GM12874 (cell line): ENCODE data around the gene SUSD1.

Experiments
- CTCF ChIP-seq: IDR thresholded peaks from 2 replicates; pipeline ENCODE4 v1.5.1; 2011; ENCODE audit warnings: low read depth, mild to moderate bottlenecking, control low read depth, low read length, moderate library complexity; ENCODE audit not compliant: insufficient read depth

The SUSD1 gene

GRCh38 chr9:112002847-112003457, 172.1 kb downstream of the SUSD1 start:
- TF ChIP-seq CTCF, result no peak

- TF ChIP-seq CTCF, result no peak
These were observed 172.8 kb downstream of the SUSD1 start for GRCh38 chr9:112002131-112002846.

DNA sequence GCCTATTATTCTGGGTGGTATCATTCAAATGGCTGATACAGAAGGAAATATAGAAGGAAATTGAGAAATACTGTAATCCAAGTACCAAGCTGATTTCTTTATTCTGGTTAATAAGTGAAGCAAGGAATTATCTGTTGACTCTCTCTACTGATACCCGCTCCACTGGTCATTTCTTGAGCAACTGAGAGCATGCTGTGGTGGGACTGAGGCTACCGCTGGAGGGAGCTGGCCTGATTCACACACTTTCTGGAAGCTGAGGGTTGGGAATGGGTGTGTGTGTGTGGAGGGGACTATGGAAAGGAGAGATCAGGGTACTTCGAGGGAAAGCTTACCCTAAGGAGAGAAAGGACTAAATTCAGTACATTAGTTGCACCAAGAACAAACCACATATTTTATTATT, 174.4 kb downstream of the SUSD1 start:
- no peak for TF ChIP-seq CTCF

- TF ChIP-seq CTCF, result no peak
These were observed 175.8 kb downstream of the SUSD1 start for GRCh38 chr9:111999319-111999718.

DNA sequence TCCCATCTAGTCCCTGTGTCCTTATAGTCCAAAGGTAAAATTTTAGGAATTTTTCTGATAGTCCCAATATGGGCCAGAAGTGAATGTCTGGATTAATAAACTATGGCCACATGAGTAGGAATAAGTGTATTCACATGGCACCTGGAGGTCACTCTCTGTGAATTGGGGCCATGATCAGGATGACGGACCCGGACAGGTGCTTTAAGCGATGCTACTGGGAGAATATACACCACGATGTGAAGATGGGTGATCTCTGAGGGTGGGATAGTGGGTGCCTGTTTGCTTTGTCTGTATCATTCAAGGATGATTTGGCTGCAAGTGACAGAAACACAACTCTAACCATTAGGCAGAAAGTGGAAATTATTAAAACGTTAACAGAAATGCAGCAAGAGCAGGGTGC, 177.3 kb downstream of the SUSD1 start:
- no peak for TF ChIP-seq CTCF

DNA sequence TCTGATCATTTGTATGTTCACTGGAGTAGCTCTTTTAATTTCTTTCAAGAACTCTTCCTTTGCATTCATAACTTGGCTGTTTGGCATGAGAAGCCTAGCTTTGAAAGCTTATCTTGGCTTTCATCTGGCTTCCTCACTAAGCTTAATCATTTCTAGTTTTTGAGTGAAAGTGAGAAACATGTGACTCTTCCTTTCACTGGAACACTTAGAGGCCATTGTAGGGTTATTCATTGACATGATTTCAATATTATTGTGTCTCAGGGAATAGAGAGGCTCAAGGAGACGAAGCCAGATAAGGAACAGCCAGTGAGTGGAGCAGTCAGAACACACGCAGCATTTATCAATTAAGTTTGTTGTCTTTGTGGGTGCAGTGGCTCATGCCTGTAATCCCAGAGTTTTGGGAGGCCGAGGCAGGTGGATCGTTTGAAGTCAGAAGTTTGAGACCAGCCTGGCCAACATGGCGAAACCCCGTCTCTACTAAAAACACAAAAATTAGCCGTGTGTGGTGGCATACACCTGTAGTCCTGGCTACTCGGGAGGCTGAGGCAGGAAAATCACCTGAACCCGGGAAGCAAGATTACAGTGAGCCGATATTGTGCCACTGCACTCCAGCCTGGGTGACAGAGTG, 180.2 kb downstream of the SUSD1 start:
- TF ChIP-seq CTCF, result no peak

DNA sequence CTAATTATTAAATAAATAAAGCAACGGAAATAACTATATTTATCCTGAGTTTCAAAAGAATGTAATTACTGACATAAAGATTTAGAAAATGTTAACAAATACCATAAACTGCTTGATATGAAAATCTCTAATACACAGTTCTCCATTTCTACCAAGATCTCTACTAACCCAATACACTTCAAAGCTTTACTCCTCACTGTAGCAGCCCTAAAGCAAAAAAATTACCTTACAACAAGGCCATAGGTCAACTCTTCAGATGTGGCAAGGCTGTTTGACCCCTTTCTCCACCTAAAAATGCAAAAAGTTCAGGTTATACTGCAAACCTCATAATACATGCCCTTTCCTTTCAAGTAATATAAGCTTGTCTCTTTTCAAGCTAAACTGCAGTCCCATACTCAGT, 181.8 kb downstream of the SUSD1 start:
- no peak for TF ChIP-seq CTCF
